Adrenal gland (tissue), 12 donors: ENCODE results near the gene CMPK2. TPM values are rescaled to one million over a fixed set of nuclear protein-coding genes. Genes with fewer than 3 reads are reported as not detected.

Source experiments
- DNase-seq, 7 donors: peaks; one replicate each; pipeline ENCODE4 v3.0.0-alpha.2; 2019 to 2020
- H3K27ac ChIP-seq, 5 donors: fragments of 200-600 bp; sonication (generic) in 4 of 5; 1 replicate in 3 of 5; 2 replicates in 2 of 5; pipeline versions ENCODE4 v1.5.1 to v1.8.0; 2016 to 2020; ENCODE audit warnings: mild to moderate bottlenecking in 1 of 5
- H3K27me3 ChIP-seq: fragments of 200-600 bp; 2 replicates; pipeline ENCODE4 v1.8.0; 2021
- H3K36me3 ChIP-seq, 2 donors: fragments of 200-600 bp; replicated peaks in 1 of 2; 1 replicate in 1 of 2; 2 replicates in 1 of 2; pipeline versions ENCODE4 v1.5.1 to v1.8.0; 2018 to 2022
- H3K4me1 ChIP-seq, 2 donors: fragments of 200-600 bp; replicated peaks in 1 of 2; 1 replicate in 1 of 2; 2 replicates in 1 of 2; pipeline versions ENCODE4 v1.5.1 to v1.8.0; 2018 to 2021
- H3K4me3 ChIP-seq, 4 donors: fragments of 200-600 bp; sonication (generic) in 3 of 4; one replicate each; pipeline ENCODE4 v1.5.1; 2016 to 2018
- H3K9me3 ChIP-seq, 3 donors: fragments of 200-600 bp; sonication (generic) in 1 of 3; replicated peaks in 1 of 3; 1 replicate in 2 of 3; 2 replicates in 1 of 3; pipeline versions ENCODE4 v1.5.1 to v1.8.0; 2016 to 2021
- POLR2A ChIP-seq, 2 donors: fragments of 450-650 bp; IDR thresholded peaks; one replicate each; pipeline ENCODE4 v1.6.1; 2017; ENCODE audit warnings: antibody characterized with exemption in 2 of 2, mild to moderate bottlenecking in 2 of 2, moderate library complexity in 1 of 2
- WGBS, 4 donors: extraction: QIAGEN DNeasy Blood & Tissue Kit in 2 of 4; methylation state at CpG; one replicate each; pipeline versions ENCODE4 v1.1.5 to v1.1.7; 2013 to 2017; 5-methylcytosine and 5-hydroxymethylcytosine counted together
- intact Hi-C, 2 donors: fragments of 100-400 bp; cut with DNase I; formaldehyde crosslinking; loops; one replicate each; pipeline versions ENCODE4 v1.14.1 to v1.15.0; 2022 to 2023
- polyA plus RNA-seq, 3 donors: library from polyadenylated mRNA; stranded (reverse); fragments of 200-250 nt in 2 of 3; fragments of 350-450 nt in 1 of 3; fragmentation: Illumina TruSeq in 1 of 3; extraction: RNeasy Lipid Tissue Mini Kit (QIAGEN cat#74804) in 1 of 3; gene quantifications; one replicate each; pipeline ENCODE4 v1.2.3, GENCODE V29; 2013 to 2014
- total RNA-seq, 9 donors: library from RNA; depleted of rRNA in 4 of 9; stranded (reverse); fragments of >200 nt in 4 of 9; fragments of 120-200 nt in 1 of 9; fragmentation: NEBNext Ultra II Directional in 1 of 9; extraction: Animal tissue kit (Norgen Biotek cat#: 25700) in 1 of 9; gene quantifications; one replicate each; pipeline versions ENCODE4 v1.1.0 to v1.2.4, GENCODE V29; 2013 to 2023
- TF ChIP-seq, protein P1 (sequence below), 6 experiments: fragments of 450-650 bp in 4 of 6; fragments of 200-600 bp in 2 of 6; sonication (generic) in 1 of 6; IDR thresholded peaks; 1 replicate in 5 of 6; 2 replicates in 1 of 6; pipeline versions ENCODE4 v1.5.1 to v1.8.0; 2016 to 2021; ENCODE audit warnings: antibody characterized with exemption in 6 of 6, mild to moderate bottlenecking in 2 of 6, moderate library complexity in 1 of 6
- donor health status: healthy with polysubstance abuse.
- donor health status: Bipolar disorder and iron deficiency.
- donor health status: DM: yes; HTN: yes; CAD: no.
- donor health status: DM: no; HTN: no; CAD: no.
- donor health status: DM: no; HTN: no; CAD: no.
- donor health status: DM: yes; HTN: yes; CAD: no.

The CMPK2 gene
- total and polyA plus RNA-seq, 12 donors = 2.4 to 18.8 (median 6.2) TPM

DNA sequence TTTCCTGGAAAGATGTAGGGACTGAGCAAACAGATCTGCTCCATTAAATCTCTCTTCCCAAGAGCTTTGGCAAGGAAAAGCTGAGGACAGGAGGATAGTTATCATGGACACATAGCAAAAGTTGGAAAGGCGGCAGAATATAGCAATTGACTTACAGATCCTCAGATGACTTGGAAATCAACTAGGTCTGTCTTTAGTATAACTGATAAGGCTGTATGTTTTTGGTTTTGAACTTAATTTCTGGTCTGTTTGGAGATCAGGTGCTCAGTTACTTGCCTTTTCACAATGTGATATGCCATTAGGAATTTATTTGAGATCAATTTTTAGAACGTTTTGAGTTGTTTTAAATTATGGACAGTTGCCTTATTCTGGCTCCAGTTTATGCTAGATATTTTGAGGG is 19.8 kb upstream of the CMPK2 start:
- no peak overlapping the region for H3K4me3 ChIP-seq
- no peaks in the 10 kb centered on the region for H3K36me3 ChIP-seq
- H3K27ac ChIP-seq = no peak overlapping the region
- TF ChIP-seq POLR2A (IDR thresholded peaks at IDR 0.05) = no peak
- TF ChIP-seq, protein P1, sequence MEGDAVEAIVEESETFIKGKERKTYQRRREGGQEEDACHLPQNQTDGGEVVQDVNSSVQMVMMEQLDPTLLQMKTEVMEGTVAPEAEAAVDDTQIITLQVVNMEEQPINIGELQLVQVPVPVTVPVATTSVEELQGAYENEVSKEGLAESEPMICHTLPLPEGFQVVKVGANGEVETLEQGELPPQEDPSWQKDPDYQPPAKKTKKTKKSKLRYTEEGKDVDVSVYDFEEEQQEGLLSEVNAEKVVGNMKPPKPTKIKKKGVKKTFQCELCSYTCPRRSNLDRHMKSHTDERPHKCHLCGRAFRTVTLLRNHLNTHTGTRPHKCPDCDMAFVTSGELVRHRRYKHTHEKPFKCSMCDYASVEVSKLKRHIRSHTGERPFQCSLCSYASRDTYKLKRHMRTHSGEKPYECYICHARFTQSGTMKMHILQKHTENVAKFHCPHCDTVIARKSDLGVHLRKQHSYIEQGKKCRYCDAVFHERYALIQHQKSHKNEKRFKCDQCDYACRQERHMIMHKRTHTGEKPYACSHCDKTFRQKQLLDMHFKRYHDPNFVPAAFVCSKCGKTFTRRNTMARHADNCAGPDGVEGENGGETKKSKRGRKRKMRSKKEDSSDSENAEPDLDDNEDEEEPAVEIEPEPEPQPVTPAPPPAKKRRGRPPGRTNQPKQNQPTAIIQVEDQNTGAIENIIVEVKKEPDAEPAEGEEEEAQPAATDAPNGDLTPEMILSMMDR (IDR thresholded peaks at IDR 0.05) = no peak
- no peaks in the 10 kb centered on the region for H3K4me1 ChIP-seq
- DNase-seq = no peak
- 85 to 88% (median 86%) methylated on average over 2 of the region's 2 CpGs for WGBS, 4 donors
- H3K9me3 ChIP-seq = no peaks in the 10 kb centered on the region
- H3K27me3 ChIP-seq = no peaks in the 10 kb centered on the region
- intact Hi-C loops = no loop called here

DNA sequence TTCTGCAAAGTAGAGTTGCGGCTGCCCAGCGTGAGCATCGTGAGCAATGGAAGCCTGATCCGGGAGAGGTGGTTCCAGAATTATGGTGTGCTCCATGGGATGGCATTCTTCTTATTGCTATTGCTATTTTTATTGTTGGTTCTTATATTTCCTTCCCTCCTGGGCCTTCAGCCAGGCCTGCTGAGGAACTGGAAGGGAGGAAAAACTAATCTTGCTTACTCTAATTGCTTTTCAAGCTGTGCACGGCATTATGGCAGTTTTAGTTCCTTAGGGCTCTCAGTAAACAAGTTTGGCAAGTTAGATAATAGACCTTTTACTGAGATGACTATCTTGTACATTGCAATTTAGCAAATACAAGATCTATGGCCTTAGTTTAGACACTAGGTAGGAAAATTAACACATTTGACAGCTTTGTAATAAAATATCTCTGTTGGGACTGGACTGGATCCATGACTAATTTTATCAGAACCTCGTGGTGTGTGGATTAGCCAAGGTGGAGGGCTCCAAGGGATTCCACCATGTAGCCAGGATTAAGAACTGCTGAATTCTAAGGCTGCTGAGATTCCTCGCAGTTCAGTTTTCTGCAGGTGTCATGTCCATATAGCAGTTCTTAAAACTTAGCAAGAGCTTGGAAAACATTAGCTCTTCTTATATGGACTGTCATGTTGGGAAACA is 17.9 kb upstream of the CMPK2 start:
- intact Hi-C loops = no loop called here
- 75 to 83% (median 79%) methylated on average over 7 of the region's 7 CpGs for WGBS, 4 donors
- H3K36me3 ChIP-seq = no peaks in the 10 kb centered on the region

DNA sequence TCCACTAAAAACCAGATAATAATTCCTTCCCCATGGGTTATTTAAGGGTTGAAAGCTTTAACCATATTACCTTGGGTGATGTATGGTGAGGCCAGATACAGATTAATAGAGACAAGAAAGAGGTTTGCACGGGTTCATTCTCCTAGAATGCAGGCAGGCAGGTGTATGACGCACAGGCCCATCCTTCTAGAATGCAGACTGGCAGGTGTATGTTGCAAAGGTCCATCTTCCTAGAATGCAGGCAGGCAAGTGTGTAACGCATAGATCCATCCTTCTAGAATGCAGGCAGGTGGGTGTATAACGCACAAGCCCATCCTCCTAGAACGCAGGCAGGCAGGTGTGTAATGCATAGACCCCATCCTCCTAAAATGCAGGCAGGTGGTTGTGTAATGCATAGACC is 15.8 kb upstream of the CMPK2 start:
- H3K27ac ChIP-seq = no peak overlapping the region
- DNase-seq = no peak
- H3K9me3 ChIP-seq = no peaks in the 10 kb centered on the region
- TF ChIP-seq POLR2A (IDR thresholded peaks at IDR 0.05) = no peak
- TF ChIP-seq, protein P1 (IDR thresholded peaks at IDR 0.05) = no peak
- intact Hi-C loops = no loop called here
- H3K4me1 ChIP-seq = peaks cover 0 to 24% of the 10 kb centered on the region in 2 donors
- WGBS, 4 donors = 90 to 96% (median 92%) methylated on average over 5 of the region's 5 CpGs
- no peaks in the 10 kb centered on the region for H3K27me3 ChIP-seq
- no peaks in the 10 kb centered on the region for H3K36me3 ChIP-seq
- H3K4me3 ChIP-seq = no peak overlapping the region

More for the DNA sequence above, 17.9 kb upstream of the CMPK2 start:
- Histone ChIP-seq H3K4me1 (peaks cover 0 to 6% of the 10 kb centered on the region in 2 donors), H3K4me3 (no peak overlapping the region), H3K27me3 (no peaks in the 10 kb centered on the region), H3K27ac (no peak overlapping the region), H3K9me3 (no peaks in the 10 kb centered on the region)
- DNase-seq = no peak
- TF ChIP-seq POLR2A (IDR thresholded peaks at IDR 0.05) = no peak
- TF ChIP-seq, protein P1 (IDR thresholded peaks at IDR 0.05) = no peak

DNA sequence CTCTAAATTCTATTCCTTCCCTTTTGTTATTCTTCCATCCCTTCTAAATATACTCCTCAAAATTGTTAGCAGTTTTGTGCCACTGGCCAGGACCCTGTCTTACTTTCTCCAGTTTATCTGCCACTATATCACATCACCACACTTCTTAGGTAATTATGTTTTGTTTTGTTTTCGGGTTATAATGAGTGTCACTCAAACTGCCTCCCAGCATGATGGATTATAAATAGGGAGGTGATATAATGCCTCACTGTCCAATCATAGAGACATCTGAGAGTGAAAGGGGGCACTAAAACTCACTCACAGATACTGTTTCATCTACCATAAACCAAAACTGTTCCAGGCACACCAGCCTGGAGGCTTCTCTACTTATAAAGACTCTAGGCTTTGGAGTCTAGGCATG is 15.3 kb upstream of the CMPK2 start:
- DNase-seq = no peak
- Histone ChIP-seq H3K27ac (no peak overlapping the region), H3K9me3 (no peaks in the 10 kb centered on the region), H3K4me1 (peaks cover 0 to 24% of the 10 kb centered on the region in 2 donors), H3K4me3 (no peak overlapping the region), H3K36me3 (no peaks in the 10 kb centered on the region), H3K27me3 (no peaks in the 10 kb centered on the region)
- TF ChIP-seq, protein P1 (IDR thresholded peaks at IDR 0.05) = no peak
- no peak for TF ChIP-seq POLR2A (IDR thresholded peaks at IDR 0.05)
- intact Hi-C loops = no loop called here
- 78 to 93% (median 82%) methylated on average over 1 of the region's 1 CpG for WGBS, 4 donors
